Loucy (cell line): ENCODE data around the gene LAMC1.

Source experiments
- EZH2phosphoT487 ChIP-seq: fragments of 200-600 bp; IDR thresholded peaks from 2 replicates; pipeline ENCODE4 v1.6.1; 2018; ENCODE audit warnings: antibody characterized with exemption, mild to moderate bottlenecking, moderate library complexity, borderline replicate concordance
- TF ChIP-seq, protein P1 (sequence below): fragments of 200-600 bp; sonication (generic); conservative IDR thresholded peaks from 2 replicates; pipeline ENCODE4 v1.5.1; 2014; ENCODE audit warnings: mild to moderate bottlenecking, antibody characterized with exemption, low read length

DNA sequence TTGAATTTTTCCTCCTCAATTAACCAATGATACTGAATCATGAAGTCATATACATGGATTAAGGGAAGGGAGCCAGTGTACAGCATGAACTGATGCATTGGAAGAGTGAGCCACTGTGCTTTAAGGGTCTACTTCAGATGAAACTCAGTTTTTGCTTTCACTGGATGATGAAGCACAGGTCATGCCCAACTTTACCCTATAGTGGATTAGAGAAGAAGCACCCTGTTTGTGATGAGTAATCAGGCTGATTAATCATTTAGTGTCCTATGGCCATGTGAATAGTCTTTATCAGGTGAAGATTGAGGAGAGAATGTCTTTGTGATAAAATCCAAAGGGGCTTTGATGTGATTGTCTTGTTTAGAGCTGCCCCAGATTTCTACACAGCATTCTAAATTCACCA, 24.7 kb upstream of the LAMC1 start:
- TF ChIP-seq, protein P1, sequence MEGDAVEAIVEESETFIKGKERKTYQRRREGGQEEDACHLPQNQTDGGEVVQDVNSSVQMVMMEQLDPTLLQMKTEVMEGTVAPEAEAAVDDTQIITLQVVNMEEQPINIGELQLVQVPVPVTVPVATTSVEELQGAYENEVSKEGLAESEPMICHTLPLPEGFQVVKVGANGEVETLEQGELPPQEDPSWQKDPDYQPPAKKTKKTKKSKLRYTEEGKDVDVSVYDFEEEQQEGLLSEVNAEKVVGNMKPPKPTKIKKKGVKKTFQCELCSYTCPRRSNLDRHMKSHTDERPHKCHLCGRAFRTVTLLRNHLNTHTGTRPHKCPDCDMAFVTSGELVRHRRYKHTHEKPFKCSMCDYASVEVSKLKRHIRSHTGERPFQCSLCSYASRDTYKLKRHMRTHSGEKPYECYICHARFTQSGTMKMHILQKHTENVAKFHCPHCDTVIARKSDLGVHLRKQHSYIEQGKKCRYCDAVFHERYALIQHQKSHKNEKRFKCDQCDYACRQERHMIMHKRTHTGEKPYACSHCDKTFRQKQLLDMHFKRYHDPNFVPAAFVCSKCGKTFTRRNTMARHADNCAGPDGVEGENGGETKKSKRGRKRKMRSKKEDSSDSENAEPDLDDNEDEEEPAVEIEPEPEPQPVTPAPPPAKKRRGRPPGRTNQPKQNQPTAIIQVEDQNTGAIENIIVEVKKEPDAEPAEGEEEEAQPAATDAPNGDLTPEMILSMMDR, result no peak
- no peak for TF ChIP-seq EZH2phosphoT487
